GM19025 (cell line): Measurements from ENCODE around the gene PMFBP1.

Source experiments
- ATAC-seq: cut with Tn5 transposase; IDR thresholded peaks from one replicate; pipeline ENCODE4 v1.9.1; 2021; ENCODE audit warnings: mild to moderate bottlenecking, low read depth, moderate library complexity; ENCODE audit not compliant: unreplicated experiment

PMFBP1 gene

DNA sequence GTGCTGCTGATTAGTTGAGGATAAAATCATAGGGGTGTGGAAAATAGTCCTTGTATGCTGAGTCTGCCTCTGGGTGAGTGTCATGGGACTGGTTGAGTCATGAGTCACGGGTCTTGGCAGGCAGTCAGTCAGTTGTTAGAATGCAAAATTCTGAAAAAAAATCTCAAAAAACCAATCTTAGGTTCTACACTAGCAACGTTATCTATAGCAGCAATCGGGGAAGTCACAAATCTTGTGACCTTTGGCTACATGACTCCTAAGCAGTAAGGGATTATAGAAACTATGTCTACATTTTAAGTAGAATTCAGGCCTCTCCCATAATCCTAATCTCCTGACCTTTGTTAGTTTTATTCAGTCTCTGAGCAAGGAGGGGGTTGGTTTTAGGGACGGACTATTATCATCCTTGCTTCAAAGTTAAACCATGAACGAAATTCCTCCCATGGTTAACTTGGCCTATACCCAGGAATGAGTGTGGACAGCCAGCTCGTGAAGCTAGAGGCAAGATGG lies 18.0 kb upstream of the PMFBP1 start:
- ATAC-seq = no peak

DNA sequence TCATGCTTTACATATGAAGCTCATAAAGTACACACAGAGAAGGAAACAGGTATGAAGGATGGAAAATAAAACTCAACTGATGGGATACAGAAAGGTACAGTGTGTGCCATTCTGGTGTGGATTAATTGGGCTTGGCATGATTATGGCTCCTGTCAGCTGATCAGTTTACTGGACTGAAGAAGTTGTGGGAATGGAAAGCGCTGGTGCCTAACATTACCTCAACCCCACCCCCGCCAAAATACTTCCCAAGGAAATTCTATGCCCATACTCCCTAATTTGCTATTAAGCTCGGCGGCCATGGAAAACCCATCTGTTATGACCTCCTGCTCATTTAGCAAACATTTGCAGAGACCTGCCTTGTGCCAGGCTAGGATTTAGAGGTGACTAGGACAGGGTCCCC lies 16.6 kb upstream of the PMFBP1 start:
- no peak for ATAC-seq

DNA sequence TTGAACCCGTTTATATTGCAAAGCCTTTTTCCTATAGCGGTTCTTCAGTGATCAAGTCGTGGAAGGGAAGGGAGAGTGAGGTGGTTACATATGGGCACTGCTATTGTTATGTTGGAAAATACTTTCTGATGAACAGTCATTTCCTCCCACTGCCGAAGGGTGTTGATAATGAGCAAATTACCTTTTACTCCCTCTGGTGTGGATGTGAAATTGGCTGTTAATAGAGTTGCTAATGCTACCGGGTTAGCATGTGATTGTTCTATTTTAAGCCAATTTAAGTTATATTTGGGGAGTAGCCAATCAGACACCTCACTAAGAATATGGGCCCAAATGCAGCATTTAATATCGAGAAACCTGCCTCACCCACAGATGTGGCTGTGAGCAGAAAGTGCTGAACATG lies 15.6 kb upstream of the PMFBP1 start:
- ATAC-seq = no peak

DNA sequence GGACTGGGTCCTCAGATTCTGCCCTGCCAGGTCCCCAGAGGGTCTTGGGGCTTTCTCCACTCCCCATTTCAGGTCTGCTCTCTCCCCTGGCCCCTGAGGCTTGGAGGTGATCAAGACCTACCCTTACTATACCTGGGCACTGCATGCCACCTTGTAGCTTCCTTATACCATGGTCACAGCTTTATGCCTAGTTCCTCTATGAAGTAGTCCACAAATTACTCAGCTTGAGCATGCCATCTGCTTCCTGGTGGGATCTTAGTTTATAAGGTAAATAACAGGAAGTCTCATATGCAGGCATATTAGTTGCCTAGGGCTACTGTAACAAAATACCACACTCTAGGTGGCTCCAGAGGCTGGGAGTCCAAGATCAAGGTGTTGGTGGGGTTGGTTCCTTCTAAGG lies 11.0 kb upstream of the PMFBP1 start:
- no peak for ATAC-seq

DNA sequence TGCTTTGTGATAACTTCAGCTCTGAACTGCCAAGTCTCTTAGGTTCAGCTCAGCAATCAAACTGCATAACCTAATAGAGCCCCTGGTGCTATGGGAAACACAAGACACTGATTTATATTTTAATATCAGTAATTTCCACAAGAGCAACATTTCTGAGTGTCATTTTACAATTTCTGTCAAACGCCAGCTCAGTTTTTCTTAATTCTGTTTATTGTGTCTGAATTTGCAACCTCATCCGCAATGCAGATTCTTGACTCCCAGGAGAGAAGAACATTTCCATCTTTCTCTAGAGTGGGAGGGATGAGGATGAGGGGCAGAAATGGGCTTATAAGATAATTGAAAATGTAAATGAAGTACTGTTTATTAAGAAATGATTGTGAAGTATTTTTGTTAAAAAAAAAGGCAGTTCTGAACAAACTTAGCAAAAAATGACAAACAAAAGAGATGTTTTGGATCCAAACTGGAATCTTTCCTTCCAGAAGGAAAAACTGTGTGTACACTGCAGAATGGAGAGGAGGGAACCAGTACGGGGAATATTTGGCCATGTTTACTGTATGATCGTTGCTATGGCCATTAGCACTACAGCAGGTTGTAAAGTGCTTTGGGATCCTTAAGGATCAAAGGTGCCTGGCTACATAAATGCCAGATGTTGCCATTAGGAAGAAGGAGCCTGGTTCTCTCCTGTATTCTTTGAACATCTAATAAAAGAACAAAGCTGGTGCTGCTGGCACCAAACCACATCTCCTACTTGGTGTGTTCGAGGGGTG lies 7.4 kb upstream of the PMFBP1 start:
- ATAC-seq = no peak

DNA sequence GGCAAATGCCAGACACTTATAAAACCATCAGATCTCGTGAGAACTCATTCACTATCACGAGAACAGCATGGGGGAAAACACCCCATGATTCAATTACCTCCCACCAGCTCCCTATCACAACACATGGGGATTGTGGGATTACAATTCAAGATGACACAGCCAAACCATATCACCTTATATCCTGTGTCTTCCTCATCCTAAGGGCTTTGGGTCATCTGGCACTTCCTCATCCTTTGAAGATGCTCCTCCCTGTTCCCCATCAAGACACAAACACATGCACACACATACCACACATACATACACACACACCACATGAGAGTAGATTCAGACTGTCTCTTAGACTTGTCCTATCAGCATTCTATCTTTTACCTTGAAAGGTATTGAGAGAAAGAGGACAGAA lies 2.8 kb upstream of the PMFBP1 start:
- ATAC-seq = no peak

DNA sequence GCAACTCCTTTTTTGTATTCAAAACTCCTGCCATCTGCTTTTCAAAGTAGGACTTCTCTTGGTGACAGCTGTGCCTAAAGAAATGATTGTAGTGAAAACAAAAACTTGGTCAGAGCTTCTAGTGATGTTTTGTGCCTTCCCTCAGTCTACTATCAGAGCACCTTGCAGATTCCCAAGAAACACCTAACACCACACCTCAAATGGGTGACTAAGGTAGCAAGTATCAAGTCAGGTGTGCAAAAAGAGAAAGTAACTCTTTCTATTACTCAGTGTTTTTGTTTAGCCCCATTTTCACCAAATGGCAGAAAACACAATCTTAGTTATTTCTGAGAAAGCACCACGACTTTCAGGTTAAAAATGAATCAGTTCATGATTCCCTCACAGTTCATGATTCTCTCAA lies 2.0 kb upstream of the PMFBP1 start:
- no peak for ATAC-seq

DNA sequence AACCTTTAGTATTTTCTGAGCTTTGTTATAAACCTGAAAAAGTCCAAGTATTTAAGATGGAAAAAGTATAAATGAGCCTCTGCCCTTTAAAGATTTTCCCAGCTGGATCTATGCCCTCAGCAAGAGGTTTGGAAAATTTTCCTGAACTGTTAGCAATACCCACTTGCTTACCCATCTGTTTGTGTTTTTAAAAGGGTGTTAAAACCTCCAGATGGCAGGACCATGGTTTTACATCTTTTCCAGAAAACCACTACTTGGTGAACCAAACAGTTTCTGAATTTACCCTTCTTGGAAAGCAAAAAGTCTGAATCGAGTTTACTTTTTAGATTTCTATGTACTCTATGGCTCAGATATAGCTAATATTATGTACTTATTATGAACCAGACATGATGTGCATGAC lies 719 bp downstream of the PMFBP1 start:
- ATAC-seq = no peak

DNA sequence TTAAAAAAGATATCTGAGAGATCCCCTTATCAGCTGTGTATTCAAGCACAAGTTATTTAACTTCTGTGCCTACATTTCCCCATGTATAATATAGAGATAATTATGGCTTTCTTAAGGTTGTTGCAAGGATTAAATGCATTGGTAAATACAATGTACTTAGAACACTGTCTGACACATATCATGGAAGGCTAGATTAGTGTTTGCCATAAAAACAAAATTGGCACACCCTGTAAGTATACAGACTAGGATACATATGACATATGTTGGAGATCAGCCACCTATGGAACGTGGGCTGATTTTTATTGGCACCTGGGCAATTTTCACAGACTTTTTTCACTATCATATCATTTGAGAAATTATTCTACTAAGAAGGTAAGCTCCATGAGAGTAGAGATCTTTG lies 2.2 kb downstream of the PMFBP1 start:
- ATAC-seq = no peak

DNA sequence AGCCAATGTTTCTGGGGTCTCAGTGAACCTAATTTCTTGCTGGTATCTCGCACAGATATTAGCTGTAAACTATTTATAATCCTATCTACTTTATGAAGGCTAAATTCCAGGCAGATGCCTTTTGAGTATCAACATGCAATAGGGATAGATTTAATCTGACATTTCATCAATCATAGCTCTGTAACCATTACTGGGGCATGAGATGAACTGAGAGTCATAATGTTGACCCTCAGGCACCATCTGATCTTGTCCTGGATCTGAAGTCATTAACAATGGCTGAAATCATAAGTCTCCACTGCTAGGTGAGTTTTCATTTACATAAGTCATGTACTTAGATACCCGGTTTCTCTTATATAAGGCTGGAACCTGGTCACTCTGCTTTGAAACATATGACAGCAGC lies 3.6 kb downstream of the PMFBP1 start:
- ATAC-seq = no peak

DNA sequence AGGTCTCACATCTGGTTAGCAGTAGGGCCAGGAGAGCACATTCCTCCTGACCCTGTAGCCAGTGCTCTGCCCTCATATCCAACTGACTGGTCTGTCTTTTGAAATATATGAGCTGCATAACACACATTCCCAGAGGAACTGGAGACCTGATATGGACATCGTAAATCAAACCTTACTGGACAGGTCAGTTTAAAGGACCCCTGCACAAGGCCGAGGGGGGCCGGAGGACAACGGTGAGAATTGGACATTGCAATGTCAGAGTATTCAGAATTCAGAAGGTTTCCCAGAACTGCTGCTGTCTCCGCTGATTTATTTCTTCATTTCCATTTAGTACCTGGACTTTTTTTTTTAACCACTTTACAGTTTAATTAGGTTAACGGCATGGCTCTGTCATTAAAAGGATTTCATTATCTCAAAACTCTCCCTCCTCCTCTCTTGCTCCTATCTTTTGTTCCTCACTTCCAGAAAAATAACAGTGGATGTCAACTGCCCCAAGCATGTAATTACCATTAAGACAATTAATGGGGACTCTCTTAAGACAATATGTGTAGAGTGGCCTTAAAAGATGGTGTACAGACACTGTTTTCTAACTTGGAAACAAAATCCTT lies 4.9 kb downstream of the PMFBP1 start:
- ATAC-seq = no peak

DNA sequence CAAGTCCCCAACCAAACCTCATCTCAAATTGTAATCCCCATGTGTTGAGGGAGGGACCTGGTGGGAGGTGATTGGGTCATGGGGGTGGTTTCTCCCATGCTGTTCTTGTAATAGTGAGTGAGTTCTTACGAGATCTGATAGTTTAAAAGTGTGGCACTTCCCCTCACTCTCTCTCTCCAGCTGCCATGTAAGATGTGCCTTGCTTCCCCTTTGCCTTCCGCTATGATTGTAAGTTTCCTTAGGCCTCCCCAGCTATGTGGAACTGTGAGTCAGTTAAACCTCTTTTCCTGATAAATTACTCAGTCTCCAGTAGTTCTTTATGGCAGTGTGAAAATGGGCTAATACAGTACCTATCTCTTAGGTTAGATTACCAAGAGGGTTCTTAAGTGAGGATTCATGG lies 5.8 kb downstream of the PMFBP1 start:
- no peak for ATAC-seq

DNA sequence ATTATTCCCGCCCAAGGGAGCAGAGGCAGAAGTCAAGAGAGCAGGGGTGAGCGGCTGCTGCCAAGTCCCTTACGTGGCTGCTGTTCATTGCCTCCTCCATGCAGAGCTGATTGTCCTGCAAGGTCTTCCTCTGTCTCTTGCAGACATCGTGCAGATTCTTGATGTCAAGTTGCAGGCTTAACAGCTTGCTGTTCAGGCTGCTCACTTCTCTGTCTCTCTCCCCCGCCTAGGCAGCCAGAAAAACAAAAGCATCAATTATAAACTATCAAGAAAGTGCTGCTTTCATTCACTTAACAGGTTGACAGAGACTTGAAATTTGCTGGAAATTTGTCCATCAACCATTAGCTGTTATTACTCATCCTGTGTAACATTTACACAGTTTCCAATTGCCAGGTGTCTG lies 7.3 kb downstream of the PMFBP1 start:
- ATAC-seq = no peak

DNA sequence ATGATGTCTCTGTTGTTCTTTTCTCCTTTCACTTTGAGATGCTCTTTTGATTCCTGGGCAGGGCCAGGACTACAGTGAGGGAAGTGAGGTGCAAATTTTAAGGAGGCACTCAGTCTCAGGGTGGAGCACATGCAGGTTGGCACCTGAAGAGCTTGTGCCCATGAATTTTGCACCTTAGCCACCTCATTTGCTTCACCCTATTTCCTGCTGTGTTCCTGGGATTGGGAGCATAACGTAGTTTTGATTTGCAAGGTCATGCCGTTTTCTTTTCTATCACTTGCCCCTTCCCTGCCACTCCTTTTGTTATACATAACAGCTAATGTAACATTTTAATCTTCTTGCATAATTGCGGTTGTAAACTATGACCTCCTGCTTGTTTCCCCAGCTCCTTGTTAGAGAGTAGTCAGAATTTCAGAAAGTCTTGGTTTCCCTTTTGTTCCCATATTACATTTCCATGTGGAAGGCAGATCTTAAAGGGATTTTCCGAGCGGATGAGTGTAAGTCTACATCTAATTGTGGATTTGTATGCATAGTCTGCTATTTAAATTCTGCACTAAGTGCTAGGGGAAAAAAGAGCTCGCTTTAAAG lies 9.8 kb downstream of the PMFBP1 start:
- ATAC-seq = no peak

DNA sequence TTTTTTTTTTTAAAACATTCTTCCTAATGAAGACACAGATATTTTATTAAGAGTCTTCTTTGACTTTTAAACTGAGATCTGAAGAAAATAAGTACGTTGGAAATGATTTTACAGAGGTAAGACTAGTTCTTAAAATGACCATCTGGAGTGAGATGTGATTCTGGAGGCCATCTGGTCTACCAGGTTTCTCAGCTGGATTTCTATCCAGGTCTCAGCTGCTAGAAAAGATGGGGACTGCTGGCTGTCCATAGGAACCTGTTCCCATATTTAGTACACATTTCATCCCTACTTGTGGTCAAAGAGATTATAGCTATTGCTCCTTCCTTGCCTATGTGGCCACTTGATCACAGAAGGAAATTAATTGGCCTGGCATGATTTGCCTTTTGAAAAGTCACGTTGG lies 12.2 kb downstream of the PMFBP1 start:
- ATAC-seq = no peak

DNA sequence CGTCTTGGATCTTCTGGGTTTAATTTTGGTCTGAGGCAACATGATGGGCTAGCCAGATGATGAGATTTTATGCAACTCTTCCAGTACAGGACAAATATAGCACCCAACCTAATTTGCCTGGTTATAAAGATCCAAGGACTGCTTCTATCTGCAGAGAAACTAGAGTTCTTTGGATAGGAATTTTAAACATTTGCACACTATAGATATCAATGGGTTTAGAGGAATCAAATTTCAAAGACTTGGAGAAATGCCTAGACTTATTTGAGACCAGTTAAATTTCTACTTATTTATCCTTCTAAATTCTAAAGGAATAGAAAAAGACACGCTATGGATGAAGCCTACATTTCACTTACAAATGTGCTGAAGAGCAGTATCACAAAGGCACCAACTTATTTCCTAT lies 12.6 kb downstream of the PMFBP1 start:
- ATAC-seq = no peak

DNA sequence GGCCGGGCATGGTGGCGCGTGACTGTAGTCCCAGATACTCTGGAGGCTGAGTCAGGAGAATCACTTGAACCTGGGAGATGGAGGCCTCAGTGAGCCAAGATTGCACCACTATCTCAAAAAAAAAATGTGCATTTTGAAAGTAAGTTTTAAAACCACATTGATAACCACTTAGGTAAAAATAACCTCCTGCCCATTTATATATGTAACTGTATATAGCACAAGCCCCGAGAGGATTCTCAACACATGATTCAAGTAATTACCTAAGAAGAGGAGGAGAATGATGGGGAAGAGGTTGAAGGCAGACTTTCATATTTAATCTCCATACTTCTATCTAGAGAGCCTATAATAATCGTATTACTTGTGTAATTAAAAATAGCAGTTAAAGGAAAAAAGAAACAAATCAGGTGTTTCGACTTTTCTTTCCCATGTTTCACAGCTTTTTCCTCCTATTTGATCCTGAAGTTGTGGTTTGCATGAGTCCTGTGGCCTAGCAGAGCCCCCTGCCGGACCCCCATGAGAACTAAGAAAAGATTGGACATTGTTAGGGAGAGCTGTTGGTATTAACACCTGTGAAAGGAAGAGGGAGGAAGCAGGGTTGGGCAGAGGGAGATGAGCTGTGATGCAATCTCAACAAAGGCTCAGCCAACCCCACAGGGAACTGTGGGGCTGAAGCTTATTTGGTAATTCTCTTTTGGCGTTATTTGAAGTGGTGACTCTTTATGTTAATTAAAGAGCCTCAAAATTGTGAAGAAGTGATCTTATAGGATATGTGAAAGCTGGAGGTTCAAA lies 22.1 kb downstream of the PMFBP1 start:
- no peak for ATAC-seq

DNA sequence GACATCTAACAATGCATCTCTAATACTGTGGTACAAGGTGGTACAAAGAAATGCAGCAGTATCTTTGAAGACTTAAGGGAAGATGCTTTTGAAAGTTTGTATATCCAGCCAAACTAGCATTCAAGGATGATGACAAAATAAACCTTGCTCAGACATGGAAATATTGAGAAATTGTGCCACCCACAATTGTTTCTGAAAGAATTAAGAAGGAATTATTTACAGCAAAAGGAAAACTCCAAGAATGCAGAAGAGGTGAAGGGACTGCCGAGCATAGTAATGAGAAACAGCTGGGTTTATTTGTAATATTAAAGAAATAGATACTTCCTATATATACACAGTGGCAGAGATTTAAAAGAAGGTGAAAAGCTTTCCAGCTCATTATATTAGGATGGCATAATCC lies 29.5 kb downstream of the PMFBP1 start:
- no peak for ATAC-seq

DNA sequence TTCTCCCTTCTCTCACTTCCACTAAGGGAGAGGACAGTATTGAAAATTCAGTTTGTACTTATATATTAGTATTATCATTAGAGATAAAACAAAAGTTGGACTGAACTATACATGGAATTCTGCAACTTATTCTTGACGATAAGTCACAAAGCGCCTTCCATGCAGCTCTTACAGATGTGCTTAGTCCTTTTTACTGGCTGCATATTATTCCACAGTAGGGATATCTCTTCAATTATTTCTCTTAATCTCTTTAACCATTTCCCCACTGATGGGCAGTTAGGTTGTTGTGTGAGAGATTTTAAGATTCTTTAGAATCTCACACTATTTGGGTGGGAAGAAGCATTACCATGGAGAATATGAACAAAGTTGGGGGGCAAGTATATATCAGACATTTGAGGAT lies 32.0 kb downstream of the PMFBP1 start:
- no peak for ATAC-seq

DNA sequence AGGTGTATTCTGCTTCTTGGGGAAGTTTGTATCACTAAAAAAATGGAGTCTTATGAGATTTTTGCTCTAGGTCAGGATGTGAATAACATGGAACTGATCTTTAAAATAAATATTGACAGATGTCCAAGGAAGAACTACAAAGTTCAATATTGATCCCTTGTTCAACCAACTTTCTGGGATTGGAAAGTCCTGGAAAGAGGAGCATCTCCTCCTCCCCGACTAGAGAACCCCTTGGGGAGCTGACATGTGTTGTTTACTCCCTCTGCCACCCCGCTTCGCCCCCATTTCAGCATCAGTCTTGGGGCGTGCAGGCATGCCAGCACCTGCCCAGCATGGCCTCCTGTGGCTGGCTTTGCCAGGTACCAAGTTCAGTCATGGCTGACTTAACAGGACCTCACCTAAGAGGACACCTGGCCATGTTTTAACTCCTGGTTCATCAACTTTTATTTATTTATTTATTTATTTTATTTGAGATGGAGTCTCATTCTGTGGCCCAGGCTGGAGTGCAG lies 33.8 kb downstream of the PMFBP1 start:
- ATAC-seq = no peak
